ENCODE measurements around the gene ARHGAP26.
"Not testable (repeated sequence)": the region's sequence is repeated elsewhere in the genome, so short reads cannot be mapped to it uniquely, and the experiment has no call there.

Gene ARHGAP26

DNA sequence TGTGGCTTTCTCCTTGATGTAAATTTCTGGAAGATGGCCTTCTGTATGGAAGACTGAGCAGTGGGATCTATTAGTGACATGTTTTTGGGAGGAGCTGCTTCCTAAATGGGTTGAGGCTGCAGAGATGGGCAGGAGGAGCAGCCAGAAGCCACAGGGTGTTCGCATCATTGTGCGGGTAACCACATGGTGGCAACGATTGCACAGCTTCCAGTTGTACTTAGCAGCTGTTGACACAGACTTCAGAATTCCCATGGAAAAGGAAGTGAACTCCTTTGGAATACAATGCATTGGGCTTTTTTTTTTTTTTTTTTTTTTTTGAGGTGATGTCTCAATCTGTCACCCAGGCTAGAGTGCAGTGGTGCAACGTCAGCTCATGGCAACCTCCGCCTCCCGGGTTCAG, 336.0 kb downstream of the ARHGAP26 start:
- DNase-seq: no peak

DNA sequence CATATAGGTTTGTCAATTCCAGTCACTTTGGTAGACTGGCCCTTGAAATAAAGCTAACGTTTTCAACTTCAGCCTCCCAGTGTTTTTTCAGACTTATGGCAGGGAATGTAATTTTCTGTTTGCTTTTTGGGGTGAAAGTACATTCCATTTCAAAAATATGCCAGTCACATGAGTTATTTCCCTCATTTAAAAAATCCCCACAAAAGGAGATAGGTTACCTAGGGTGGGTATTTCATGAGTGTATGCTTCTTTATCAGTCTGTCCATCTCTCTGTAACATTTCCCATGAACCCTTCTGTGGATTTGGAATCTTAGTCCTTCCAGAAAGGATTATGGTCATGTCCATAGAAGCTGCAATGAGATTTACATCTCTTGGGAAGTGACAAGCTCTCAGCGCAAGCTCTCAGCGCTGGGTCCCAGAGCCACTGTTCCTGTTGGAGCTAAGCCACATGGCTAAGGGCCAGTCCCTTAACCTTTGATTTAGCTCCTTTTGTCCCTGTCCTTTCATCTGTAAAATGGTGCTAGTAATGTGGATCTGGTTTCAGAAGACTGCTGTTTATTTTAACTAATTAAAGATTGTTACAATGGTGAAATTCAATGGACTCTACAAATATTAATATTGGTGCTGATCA, 338.4 kb downstream of the ARHGAP26 start:
- no peak for DNase-seq

DNA sequence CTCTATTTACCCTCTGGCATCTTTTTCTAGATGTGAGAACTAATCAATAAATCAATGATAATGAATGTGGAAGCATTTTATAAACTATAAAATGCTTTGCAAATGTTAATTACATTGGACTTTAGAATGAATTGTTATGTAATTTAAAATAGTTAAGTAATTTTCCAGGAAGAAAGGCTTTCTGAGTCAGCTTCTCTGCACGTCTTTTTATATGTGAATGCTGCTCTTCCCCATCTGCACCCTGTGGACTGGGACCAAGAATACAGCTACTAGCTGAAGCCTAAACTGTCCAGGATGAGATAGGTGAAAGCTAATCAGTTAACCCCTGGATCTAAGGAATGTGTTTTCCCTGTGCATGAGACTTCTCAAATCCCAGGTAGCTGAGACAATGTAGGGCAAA, 340.4 kb downstream of the ARHGAP26 start:
- no peak for DNase-seq

DNA sequence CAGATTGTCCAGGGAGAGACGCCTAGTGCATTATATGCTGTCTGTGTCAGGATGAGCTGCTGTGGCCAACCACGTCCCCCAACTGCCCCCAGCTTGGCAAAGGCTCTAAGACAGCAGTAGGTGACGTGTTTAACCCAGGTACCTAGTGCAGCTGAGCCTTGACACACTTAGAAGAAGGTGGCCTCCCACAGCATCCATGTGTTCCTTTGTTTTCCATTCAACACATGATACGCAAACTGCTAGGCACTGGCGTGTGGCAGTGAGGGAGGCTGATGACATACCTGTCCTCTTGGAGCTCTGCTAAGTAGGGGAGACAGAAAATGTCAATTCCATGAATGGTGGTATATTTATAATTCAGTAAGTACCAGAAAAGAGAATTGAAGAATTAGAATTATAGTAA, 341.6 kb downstream of the ARHGAP26 start:
- DNase-seq: no peak

DNA sequence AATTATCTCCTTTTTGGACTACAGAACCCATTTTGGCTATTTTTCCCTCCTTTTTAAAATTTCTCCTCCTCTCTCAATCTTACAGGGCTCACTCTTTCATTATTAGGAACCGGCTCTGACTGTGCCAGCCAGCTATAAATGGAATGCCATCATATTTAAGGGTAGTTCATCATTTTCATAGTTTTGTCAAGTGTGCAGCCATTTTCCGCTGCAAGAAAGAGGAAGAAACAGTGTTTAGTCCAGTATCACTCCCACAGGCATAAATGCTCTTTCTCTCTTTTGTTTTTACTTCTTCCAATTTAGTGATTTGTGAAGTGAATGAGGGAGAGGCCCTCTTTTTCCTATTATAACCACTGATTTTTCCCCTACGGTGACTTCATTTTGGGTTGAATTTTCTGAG, 343.3 kb downstream of the ARHGAP26 start:
- no peak for DNase-seq

DNA sequence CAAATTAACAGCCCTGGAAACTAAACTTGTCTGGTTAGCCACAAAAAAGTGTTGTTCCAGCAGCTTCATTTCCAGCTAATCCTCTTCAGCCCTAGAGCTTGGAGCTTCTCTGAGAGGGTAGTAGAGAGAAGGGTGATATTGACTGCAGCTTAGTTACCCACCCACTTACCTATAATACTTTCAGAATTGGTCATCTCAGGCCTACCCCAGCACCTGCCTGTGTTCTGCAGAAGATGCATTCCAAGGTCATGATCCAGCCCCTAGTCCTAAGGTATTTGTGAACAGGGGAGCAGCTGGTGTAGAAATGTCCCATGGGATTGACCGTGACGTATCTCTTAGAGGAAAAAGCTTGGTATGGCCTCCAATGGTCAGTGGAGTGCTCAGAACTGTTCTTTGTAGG, 344.3 kb downstream of the ARHGAP26 start:
- no peak for DNase-seq

DNA sequence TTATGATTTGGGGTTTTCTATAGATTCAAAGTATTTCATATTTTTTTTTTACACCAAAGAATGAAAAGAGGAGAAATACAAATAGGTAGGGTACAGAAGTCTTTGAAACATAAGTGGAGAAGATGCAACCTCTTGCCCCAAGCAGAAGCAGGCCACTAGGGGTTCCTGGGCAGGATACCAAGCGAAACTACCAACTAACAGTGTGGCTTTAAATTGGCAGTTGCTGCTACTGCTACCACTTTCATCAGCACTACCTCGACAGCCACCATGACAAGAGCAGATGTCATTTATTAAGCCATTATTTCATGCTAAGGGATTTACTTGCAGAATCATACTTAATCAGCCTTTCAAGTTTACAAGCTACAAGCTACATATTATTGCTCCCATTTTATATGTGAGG, 345.2 kb downstream of the ARHGAP26 start:
- DNase-seq: no peak

DNA sequence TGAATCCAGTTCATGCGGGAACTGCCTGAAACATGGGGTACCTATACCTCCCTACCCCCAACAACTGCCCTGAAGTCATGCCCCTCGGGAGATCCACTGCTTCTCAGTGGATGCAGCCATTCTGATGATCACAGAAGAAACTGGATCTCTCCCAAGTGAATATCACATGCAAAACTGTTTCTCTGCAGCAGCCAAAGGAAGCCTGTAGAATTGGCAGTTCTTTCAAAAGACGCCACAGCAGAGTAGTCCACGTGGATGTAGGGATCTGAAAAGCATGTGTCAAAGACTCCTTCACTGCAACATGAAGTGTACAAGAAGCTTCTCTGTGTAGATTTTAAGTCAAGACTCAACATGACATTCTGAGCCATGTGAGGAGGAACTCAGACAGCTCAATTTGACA, 346.6 kb downstream of the ARHGAP26 start:
- no peak for DNase-seq

DNA sequence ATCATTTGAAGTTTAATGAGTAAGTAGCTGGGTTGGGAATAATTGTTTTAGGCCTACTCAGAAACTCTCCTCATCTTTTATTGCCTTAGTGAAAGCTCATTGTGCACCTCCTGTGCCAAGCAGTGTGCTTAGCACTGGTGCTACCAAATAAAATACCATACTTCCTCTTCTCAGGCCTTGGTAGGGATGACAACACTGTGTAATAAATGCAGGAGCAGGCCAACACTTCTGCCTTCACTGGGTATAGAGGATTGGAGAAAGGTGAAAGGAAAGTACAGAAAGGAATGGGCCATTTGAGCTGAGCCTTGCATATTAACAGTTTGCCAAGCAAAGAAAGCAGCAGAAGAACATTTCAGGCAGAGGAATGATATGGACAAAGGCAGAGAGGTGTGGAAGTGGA, 347.6 kb downstream of the ARHGAP26 start:
- DNase-seq: no peak

DNA sequence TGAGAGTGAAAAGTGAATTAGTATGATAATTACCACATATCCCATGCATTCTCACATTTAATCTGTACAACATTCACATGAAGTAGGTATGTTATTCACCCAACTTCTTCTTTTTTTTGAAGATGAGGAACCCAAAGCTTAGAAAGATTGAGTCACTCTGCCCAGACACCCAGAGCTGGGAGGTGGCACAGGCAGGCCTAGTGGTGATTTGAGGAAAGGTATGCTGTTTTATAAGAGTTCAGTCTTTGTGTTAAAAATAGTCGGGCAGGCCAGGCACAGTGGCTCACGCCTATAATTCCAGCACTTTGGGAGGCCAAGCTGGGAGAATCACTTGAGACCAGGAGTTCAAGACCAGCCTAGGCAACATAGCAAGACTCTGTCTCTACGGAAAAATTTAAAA, 348.0 kb downstream of the ARHGAP26 start:
- no peak for DNase-seq

DNA sequence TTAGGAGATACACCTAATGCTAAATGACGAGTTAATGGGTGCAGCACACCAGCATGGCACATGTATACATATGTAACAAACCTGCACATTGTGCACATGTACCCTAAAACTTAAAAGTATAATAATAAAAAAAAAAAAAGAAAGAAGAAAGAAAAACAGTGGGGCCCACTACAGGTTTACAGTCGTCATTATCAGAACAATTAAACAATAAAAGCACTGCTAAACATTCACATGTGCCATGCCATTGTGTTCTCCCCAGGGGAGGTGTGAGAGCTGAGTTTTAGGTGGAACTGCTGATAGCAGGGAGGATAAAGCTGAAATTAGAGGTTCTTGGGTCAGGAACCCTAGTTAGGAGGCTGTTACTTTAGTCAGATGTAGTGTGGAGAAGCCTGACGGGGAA, 348.6 kb downstream of the ARHGAP26 start:
- not testable (repeated sequence) for DNase-seq

DNA sequence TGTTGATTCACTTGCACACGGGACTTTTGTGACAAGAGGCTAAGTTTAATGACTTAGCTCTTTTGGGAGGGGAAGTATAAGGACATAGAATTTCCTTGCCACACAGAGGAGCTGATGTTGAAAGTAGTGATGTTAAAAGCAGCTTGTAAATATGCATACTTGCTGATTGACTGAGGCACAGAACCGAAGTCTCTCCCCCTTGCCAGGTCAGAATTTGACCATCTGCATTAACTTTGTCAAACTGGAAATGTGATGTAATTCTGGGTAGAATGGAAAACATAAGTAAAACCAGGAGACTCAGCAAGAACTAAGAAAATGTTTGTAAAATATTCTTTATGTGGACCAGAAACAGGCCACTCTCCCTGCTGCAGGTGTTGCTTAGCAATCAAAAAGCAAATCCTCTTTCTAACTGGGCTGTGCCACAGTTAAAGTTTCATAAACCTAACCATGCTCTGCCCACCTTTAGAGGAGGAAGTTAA, 349.2 kb downstream of the ARHGAP26 start:
- DNase-seq: no peak

DNA sequence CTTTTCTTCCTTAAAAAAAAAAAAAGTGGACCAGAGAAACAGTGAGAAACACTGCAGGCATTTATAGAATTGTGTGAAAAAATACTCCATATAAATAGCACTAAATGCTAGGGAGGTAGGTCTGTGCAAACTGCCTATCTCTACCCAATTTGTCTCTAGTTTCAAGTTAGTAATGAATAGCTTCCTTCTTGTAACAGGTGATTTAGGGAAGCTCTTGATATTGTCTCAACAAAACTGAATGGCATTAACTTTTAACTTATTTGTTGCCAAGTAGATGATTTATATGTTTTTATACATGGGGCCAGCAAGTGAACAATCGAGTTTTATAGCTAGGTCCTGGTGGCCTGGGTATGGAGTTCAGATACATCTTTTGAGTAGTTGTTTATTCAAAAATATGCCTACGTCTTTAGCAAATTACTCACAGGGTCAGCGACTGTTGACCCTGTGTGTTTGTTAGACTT, 349.7 kb downstream of the ARHGAP26 start:
- DNase-seq: no peak

DNA sequence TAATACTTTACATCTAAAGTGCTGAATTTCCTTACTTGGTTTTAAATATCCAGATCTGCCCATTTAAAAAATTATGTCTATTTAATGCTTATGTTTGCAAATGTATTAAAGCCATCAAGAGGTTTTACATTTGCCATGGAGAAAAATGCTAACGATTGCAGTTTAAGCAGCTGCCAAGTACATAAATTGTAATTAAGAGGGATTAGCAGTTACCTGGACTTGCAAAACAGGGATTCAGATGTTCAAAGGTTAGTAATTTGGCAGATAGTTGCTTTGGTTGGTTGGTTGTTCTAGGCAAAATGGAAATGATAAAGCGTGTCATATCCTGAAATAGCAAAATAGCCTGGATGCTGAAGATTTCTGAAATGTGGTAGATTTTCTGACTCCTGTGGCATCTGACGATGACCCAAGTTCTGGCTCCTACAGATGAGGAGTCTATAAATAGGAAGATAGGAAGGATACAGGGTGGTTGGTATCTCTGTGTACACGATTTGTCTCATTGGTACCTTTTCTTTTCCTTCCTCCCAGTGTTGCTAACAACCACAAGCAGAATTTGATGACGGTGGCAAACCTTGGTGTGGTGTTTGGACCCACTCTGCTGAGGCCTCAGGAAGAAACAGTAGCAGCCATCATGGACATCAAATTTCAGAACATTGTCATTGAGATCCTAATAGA, 350.4 kb downstream of the ARHGAP26 start:
- DNase-seq: no peak

DNA sequence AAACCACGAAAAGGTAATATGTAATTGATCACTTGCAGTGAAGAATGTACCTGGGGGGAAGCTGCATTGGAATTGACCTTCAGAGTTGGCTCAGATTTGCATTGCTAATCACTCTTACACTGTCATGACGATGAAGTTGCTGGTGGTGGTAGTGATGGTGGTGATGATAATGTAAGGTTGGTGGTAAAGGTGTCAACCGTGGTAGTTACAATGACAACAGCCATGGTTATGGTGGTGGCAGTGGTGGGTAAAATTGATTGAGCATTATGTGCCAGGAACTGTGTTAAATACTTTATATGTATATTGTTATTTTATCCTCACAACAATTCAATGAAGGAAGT, 350.9 kb downstream of the ARHGAP26 start:
- DNase-seq: no peak

DNA sequence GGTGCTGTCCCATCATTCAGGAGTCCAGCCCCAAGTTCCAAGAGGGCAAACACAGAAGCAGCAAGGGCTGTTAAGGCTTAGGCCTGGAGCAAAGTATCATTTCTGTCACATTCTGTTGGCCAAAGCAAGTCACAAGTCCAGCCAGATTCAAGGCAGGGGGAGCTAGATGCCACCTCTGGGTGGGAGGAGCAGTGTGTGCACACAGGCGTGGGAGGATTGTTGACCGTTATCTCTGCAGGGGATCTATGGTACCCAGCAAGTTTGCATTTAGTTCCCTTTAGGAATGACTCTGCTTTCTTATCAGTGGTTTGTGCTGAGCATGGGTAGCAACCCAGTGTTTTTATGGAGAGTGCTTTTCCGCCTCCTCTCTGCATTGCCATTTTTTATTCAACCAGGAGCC, 354.4 kb downstream of the ARHGAP26 start:
- DNase-seq: no peak

DNA sequence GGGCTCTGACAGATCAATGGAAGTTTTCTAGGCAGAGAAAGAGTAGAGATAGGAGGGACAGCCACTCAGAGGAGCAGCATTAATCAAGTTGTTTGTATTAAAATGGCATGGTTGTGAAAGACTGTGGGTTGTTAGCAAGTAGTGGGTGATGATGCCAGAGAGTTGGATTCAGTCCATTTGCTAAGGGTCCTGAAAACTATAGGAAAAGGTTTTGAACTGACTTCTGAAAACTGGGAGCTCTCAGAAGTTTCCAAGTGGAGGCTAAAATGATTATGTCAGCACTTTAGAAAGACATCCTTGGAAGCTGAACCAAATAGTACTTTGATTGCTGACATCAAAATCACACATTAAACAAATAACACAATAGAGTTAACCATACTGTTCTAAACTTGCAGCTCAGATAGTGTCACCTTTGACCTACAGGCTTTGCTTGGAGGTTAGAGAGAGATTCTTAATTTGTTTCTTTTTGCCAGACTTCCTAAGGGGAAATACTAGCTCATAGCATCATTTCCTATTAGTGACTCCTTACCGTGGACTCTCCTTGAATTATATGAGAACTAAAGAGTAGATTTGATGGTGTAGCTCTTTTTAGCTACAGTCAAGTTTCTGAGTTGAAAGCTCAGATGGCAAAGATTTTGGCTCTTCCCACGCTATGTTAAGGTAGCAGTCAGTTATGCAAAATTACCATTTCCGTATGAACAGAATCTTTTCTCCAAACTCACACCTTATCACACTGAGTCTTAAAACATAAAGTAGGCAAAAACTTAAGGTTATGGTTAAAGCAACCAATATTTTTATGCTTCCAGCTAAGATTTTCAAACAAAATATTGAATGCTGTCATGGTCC, 356.2 kb downstream of the ARHGAP26 start:
- DNase-seq: no peak

DNA sequence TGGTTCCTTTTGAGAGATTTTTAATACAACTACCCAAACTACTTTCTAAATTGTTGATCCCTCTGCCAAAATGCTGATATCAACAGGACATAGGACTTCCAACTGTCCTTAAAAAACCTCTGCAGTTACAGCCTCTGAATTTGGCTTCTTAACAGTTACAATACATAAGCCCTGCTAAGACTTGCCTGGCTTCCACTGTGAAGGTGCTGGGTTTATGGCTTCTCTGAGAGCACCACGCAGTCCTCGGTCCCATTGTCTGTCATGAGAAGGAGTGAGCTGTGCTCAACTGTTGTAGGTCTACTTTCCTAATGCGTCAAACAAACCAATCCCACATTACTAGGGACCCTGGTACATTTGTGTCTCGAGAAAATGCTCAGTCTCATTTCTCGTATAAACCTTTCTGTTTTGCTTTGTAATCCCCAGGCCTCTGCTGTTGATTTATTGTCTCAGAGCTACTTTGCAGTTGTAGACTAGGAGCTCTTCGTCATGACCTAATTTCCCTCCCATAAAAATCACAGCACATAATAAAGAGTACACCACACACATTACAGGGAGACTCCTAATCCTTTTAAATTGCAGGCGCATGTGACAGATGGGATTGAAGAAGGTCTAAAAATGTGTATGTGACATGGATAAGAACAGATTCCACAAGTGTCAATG, 358.4 kb downstream of the ARHGAP26 start:
- no peak for DNase-seq

DNA sequence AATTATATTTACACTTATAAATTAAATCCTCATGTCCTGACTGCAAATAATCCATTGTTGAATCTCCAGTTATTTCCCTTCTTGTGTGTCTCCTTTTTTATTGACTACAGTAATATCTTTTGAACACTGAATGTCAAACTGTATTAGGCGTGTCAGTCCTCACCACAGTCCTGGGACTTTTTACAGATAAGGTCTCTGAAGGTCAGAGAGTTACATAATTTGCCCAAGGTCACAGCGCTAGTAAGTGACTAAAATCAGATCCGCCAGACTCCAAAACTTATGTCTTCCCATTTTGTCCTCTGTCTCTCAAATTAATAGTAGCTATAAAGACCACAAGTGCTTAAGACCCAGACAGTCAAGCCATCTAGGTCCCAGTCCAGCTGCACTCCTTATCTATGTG, 359.0 kb downstream of the ARHGAP26 start:
- DNase-seq: no peak

DNA sequence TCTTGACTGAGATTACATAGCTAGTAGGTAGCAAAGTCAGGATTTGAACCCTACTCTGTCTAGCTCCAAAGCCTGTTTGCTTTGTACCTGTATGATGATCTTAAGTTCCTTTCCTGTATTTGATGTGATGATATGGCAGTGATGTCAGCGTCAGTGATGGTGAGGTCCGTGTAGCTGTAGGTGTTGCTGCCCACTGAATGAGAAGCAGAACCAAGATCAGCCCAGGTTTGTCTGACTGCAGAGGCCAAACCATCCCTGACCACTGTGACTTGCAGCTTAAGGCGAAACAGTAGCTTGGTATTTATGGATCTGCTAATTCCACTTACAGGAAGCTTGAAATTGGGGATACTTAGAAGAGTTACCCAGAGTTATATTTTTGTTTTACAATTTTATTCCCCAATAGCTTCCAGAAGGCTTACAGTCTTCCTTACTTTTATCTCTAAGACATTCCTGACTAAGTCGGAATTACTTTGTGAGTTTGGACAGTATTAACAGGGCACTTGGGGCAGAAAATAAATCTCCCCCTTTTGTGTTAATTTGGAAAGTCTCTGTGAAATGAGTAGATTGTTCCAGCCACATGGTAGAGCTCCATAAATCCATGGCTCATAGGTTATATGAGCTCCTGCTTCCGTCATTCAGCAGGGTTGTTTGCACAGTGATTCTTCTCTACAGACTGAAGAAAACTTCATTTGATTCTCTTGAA, 359.9 kb downstream of the ARHGAP26 start:
- DNase-seq: no peak

DNA sequence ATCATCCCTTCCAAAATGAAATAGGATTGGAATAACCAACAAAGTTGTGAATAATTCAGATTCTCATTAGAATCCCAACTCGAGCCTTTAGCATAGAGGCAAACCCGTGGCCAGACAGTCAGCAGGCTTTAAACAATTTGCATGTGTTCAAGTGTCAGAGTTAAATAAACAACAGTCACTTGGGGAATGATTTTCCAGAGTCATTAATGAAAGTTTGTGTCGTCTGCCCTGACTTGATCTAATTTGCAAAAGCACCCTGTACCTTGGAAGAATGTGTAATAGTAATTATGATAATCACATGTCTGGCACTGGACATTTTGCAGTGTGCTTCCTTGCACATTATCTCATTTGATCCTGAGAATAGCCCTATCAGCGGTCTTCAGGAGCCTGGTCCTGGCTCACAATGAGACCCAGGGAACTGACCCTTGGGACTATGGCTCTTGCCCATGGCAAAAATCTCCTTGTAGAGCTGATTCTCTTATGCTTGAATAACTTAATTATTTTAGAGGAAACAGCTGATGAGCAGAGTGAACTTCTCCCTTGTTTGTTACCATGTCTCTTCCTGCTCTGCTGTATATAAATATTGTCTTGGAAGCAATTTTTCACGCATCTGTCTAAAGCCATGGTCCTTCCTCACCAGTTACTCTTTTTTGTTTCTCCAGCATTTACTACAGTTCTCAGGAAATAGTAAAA, 360.6 kb downstream of the ARHGAP26 start:
- DNase-seq: no peak

DNA sequence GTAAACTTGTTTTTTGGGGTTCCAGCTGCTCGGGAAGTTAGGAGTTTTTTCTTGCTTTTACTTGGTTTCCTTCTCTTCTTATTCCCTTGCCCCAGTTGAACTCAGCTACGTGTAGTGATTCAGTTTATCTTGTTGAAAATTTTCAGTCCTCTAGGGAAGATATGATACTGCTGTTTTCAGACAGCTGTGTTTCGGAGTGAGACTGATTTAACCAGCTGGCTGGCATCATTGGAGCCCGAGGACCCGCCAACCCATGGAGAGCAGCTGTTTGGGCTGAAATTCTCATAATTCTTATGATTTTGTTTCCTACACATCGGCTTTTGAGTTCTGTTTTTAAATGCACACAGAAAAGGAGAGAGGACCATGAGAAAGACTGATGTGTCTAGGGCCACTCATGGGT, 361.8 kb downstream of the ARHGAP26 start:
- DNase-seq: no peak
